Activated naive CD4-positive, alpha-beta T cell treated with anti-CD3 and anti-CD28 coated beads for 36 hours (primary cell): ENCODE measurements around the gene ANKRD36. TPM values are rescaled to one million over a fixed set of nuclear protein-coding genes. Genes with fewer than 3 reads are reported as not detected.
A peak's percentile ranks its signal among the peaks of the same experiment; 100 is the strongest.
"Not testable (repeated sequence)": the region's sequence is repeated elsewhere in the genome, so short reads cannot be mapped to it uniquely, and the experiment has no call there.

Experiments
- CTCF ChIA-PET: fragments of 350-600 bp; sonication (Branson Sonifier 250); formaldehyde crosslinking; loops from one replicate; lab custom pipeline; 2021; ENCODE audit warnings: antibody characterized with exemption; lab: Charles Lee
- DNase-seq: peaks from one replicate; pipeline ENCODE4 v3.0.0-alpha.2; 2020
- H3K27ac Mint-ChIP-seq: one replicate; pipeline ENCODE4 v1.8.0; 2021; ENCODE audit warnings: mild to moderate bottlenecking, mixed read lengths
- H3K27me3 Mint-ChIP-seq: one replicate; pipeline ENCODE4 v1.8.0; 2021; ENCODE audit warnings: low read depth, mixed read lengths
- H3K36me3 Mint-ChIP-seq: one replicate; pipeline ENCODE4 v1.8.0; 2021; ENCODE audit warnings: low read depth, mixed read lengths
- H3K4me1 Mint-ChIP-seq: one replicate; pipeline ENCODE4 v1.8.0; 2021; ENCODE audit warnings: low read depth, mixed read lengths
- H3K4me3 Mint-ChIP-seq: one replicate; pipeline ENCODE4 v1.8.0; 2021; ENCODE audit warnings: mild to moderate bottlenecking, moderate library complexity, mixed read lengths
- H3K9me3 Mint-ChIP-seq: one replicate; pipeline ENCODE4 v1.8.0; 2021; ENCODE audit warnings: mixed read lengths
- intact Hi-C: fragments of 100-400 bp; cut with micrococcal nuclease; formaldehyde crosslinking; loops from one replicate; pipeline ENCODE4 v1.15.1; 2023
- total RNA-seq, 2 experiments: library from RNA; stranded (reverse); gene quantifications; one replicate each; pipeline ENCODE4 v1.2.3, GENCODE V29; 2021

The ANKRD36 gene
- total RNA-seq, result 10 to 100 TPM; 21.0 to 23.0 TPM

DNA sequence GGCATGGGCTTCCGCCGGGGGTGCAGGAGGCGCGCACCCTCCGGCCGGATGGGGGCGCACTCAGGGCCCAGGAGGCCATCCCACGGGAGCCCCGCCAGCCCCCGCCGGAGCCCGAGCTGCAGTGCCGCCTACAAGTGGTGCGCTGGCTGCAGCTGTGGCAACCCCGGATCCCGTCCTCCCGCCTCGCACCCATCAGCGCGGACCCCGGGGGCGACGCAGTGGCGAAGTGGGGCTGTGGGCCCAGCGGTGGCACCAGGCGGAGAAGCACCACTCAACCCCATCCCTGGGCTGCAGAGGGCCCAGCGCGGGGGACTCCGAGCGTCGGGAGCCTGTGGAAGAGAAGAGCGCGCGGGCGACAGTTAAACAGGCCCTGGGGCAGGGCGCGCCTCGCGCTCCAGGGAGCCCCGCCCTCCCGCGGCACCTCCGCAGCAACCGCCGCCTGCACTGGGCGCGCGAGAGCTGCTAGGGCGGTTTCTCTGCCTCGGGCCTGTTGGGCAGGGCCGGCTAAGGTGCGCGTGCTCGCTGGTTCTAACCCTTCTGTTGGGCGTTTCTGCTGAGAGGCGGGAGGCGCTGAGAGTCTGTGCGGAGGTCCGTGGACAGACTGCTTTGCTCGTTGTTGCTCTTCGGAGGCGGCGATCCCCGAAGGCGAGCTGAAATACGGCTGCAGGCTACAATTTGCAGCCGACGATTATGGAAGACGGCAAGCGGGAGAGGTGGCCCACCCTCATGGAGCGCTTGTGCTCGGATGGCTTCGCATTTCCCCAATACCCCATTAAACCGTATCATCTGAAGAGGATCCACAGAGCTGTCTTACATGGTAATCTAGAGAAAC is at the start of gene ANKRD36:
Gene ANKRD36 (plus strand): TSS at position 104 of the 832 bp plus-strand sequence. CDS start 587 bp downstream, at position 691.
- Mint-ChIP-seq H3K4me3 (peak within 1 kb of the TSS; percentile 97), H3K27ac (peak within 1 kb of the TSS; percentile 98)
- intact Hi-C loops, result loop anchor here (2.0 to 5.0 kb wide), 2 partner anchors 296 to 351 kb away; partner anchors contain the start of genes CNNM3 and CNNM4
- CTCF ChIA-PET, result interaction anchor here (0.6 to 2.4 kb wide), 10 partner anchors 18 to 304 kb away, joined by 3 to 25 read pairs (median 4); partner anchors contain the start of gene ANKRD39
- not testable (repeated sequence) for H3K27me3 Mint-ChIP-seq, H3K9me3 Mint-ChIP-seq, H3K36me3 Mint-ChIP-seq, H3K4me1 Mint-ChIP-seq
- peak; percentile 89 for DNase-seq

DNA sequence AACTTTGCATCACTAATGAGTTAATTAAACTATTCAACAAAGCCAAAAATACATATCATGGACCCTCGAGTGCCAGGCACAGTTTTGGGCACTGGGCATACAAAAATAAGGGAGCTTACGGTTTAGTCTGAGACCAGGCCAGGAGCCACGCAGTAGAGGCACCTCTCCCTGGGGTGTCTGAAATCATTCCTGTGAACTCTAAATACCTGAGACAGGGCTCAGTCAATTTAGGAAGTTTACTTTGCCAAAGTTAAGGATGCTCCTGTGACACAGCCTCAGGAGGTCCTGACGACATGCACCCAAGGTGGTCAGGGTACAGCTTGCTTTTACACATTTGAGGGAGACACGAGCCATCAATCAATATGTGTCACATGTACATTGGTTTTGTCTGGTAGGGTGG is 46.9 kb upstream of the ANKRD36 start:
- intact Hi-C loops, H3K4me3 Mint-ChIP-seq, H3K4me1 Mint-ChIP-seq, H3K27ac Mint-ChIP-seq, DNase-seq, H3K27me3 Mint-ChIP-seq, H3K36me3 Mint-ChIP-seq, CTCF ChIA-PET, H3K9me3 Mint-ChIP-seq: not testable (repeated sequence)

DNA sequence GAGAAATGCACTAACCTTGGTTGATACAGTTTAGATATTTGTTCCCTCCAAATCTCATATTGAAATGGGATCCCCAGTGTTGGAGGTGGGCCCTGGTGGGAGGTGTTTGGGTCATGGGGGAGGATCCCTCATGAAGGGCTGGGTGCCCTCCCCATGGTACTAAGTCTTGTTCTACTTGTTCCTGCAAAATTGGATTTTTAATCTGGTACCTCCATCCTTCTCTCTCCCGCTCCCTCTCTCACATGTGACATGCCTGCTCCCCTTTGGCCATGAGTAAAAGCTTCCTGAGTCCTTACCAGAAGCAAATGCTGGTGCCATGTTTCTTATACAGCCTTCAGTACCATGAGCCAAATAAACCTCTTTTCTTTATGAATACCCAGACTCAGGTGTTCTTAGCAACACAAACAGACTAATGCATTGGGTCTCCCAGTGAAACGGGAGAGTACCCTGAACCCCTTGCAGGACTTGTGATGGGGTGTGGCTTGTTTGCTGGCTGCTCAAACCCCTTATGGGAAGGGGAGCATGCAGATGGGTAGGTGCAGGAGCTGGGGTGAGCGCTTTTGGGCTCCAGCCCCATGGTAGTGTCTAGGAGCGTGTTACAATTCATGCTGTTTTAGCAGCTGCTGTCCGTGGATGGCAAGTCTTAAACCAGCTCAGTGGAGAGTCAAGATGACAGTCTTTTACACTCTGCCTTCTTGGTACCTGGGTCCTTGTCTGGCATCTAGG is 45.5 kb upstream of the ANKRD36 start:
- H3K9me3 Mint-ChIP-seq, result no peaks in the 10 kb centered on the region
- no peak overlapping the region for H3K27ac Mint-ChIP-seq
- no peak for DNase-seq
- H3K27me3 Mint-ChIP-seq, result no peaks in the 10 kb centered on the region
- CTCF ChIA-PET, result interaction anchor here (0.6 kb wide), 1 partner anchor 17 kb away, joined by 3 read pairs; no protein-coding TSS in a partner anchor
- no peaks in the 10 kb centered on the region for H3K36me3 Mint-ChIP-seq
- no peak overlapping the region for H3K4me3 Mint-ChIP-seq
- H3K4me1 Mint-ChIP-seq, result no peaks in the 10 kb centered on the region
- intact Hi-C loops, result no loop called here

DNA sequence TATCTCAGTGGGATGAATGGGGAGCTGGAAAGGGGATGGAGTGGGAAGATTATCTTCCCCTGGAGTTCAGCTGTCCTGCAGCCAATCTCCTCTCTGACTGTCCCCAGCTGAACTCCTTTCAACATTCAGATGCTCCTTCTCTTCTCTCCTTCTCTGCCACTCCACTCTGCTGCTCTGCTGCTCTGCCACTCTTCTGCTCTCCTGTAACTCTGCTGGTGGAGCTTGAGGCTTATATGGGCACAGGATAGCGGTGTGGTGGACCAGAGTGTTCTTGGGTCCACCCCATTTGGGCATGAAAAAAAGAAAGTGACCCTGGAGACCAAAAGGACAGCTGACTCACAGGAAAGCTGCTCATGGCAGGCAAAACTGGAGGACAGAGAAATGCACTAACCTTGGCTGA is 44.9 kb upstream of the ANKRD36 start:
- DNase-seq, result no peak
- intact Hi-C loops, result no loop called here
- H3K9me3 Mint-ChIP-seq, result no peaks in the 10 kb centered on the region
- CTCF ChIA-PET, result interaction anchor here (0.6 kb wide), 1 partner anchor 17 kb away, joined by 3 read pairs; no protein-coding TSS in a partner anchor
- no peaks in the 10 kb centered on the region for H3K36me3 Mint-ChIP-seq
- no peak overlapping the region for H3K4me3 Mint-ChIP-seq
- H3K27ac Mint-ChIP-seq, result no peak overlapping the region
- no peaks in the 10 kb centered on the region for H3K27me3 Mint-ChIP-seq
- H3K4me1 Mint-ChIP-seq, result no peaks in the 10 kb centered on the region

DNA sequence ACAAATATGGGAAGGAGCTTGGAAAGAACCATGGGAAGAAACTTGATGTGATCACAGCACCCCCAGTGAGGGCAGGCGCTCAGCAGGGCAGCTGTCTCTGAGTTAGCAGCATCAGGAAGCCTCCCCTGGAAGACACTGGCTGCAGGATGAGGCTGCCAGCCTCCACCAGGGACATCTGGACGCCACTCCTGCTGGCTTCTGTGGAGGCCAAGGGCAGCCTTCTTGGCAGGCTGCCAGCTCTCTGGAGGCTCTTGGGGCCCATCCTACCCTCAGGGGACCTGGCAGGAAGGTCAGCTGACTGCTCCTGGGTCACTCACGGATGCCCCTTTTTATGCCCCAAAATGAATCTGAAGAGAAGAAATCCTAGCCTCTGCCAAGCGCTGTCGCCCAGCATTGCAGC is 44.2 kb upstream of the ANKRD36 start:
- H3K4me1 Mint-ChIP-seq, H3K27me3 Mint-ChIP-seq, H3K27ac Mint-ChIP-seq, intact Hi-C loops, DNase-seq, H3K9me3 Mint-ChIP-seq, H3K36me3 Mint-ChIP-seq, CTCF ChIA-PET, H3K4me3 Mint-ChIP-seq: not testable (repeated sequence)

DNA sequence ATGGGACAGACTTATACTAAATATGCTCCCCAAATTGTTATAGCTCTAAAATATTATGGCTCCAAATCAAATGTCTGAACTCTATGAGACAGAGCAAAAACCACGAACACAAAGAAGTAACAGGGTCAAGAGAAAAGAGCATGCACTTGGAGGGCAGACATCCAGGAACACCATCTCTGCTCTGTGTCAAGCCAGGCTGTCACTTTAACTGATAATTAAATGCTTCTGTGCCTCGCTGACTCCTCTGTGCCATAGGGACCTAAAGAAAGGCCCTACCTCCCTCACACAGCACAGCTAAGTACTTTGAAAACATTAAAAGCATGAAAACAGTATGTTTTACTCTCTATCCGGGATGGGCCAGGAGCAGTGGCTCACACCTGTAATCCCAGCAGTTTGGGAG is 42.0 kb upstream of the ANKRD36 start:
- not testable (repeated sequence) for H3K27me3 Mint-ChIP-seq

DNA sequence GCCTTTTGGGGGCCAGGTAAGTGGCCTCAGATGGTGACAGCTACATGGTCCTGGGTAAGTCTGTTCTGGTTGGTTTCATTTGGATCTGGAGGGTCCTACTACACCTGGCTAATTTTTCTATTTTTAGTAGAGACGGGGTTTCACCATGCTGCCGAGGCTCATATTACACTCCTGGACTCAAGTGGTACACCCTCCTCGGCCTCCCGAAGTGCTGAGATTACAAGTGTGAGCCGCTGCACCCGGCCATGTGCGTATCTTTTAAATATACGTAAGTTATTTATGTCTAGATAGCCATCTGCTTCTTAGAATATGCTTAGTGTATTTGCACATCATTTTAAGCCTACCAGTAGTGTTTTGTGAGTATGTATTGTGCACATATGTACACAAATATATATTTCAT is 35.7 kb upstream of the ANKRD36 start:
- CTCF ChIA-PET, DNase-seq, H3K27ac Mint-ChIP-seq, H3K4me1 Mint-ChIP-seq, H3K36me3 Mint-ChIP-seq, intact Hi-C loops, H3K4me3 Mint-ChIP-seq, H3K27me3 Mint-ChIP-seq, H3K9me3 Mint-ChIP-seq: not testable (repeated sequence)

More for the DNA sequence above, 42.0 kb upstream of the ANKRD36 start:
- H3K36me3 Mint-ChIP-seq, H3K4me1 Mint-ChIP-seq, H3K4me3 Mint-ChIP-seq, intact Hi-C loops, DNase-seq, H3K9me3 Mint-ChIP-seq, CTCF ChIA-PET, H3K27ac Mint-ChIP-seq: not testable (repeated sequence)

DNA sequence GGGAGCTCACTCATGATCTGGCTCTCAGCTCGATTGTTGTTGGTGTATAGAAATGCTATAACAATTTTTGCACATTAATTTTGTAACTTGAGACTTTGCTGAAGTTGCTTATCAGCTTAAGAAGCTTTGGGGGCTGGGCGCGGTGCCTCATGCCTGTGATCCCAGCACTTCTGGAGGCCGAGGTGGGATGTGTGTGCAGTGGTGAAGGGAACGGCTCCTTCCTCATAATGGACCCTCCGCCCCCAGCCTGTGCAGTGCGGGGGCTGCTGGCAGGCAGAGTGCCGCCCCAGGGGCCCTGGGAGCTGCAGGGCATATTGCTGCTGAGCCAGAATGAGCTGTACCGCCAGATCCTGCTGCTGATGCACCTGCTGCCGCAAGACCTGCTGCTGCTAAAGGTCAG is 32.1 kb upstream of the ANKRD36 start:
- intact Hi-C loops, CTCF ChIA-PET, H3K4me1 Mint-ChIP-seq, H3K9me3 Mint-ChIP-seq, H3K27me3 Mint-ChIP-seq, H3K4me3 Mint-ChIP-seq, H3K36me3 Mint-ChIP-seq, DNase-seq, H3K27ac Mint-ChIP-seq: not testable (repeated sequence)

DNA sequence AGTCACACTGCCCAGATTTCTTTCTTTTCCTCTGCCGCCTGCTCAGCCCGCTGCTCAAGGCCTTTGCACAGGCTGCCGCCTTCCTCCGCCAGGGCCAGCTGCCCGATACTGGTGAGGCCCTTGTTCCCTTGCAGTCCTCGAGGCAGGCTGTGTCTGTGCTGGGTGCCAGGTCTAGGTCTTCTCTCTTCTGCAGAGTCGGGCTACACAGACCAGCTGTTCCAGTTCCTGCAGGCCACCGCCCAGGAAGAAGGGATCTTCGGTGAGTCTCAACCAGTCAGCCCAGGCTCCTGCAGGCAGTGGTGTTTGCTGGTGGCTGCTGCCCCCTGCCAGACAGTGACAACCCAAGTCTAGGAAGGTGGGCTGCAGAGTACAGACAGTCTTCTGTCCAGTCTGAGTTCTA is 30.7 kb upstream of the ANKRD36 start:
- DNase-seq, H3K4me3 Mint-ChIP-seq, H3K9me3 Mint-ChIP-seq, H3K27ac Mint-ChIP-seq, CTCF ChIA-PET, H3K36me3 Mint-ChIP-seq, intact Hi-C loops, H3K27me3 Mint-ChIP-seq, H3K4me1 Mint-ChIP-seq: not testable (repeated sequence)

DNA sequence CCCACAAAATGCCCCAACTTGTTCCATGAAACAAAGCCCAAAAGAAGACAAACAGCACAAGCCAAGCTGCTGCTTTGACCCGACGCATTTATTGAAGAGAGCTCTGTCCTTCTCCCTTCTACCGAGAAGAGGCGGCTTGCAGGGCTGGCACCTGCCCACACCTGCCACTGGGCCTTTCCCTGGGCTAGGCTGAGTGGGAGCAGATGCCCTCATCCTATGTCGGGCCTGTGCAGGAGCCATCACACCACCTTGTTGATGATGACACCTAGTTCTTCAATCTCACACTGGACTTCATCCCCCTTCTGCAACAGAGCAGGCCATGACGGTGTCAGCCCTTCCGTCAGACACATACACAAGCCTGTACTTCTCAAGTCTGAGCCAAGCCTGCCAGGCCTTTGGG is 29.4 kb upstream of the ANKRD36 start:
- DNase-seq, intact Hi-C loops, CTCF ChIA-PET, H3K4me1 Mint-ChIP-seq, H3K36me3 Mint-ChIP-seq, H3K27me3 Mint-ChIP-seq, H3K9me3 Mint-ChIP-seq, H3K27ac Mint-ChIP-seq, H3K4me3 Mint-ChIP-seq: not testable (repeated sequence)

DNA sequence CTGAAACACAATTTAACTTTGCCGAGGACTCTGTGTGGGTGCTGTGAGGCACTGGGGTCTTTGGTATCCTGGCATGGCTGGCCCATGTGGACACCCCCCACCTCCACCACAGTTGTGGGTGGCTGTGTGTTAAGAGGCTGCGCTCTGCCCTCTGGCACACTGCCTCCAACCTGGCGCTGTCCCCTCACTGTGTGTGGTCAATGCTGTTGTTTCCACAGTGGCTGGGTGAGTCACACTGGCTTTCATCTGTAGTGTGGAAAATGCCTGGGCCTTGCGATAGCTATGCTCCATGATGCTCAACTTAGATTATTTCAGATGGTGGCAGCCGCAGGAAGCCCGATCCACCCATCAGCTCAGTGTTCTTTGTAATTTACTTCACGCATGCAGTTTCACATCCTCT is 27.9 kb upstream of the ANKRD36 start:
- DNase-seq, H3K27me3 Mint-ChIP-seq, H3K4me3 Mint-ChIP-seq, H3K36me3 Mint-ChIP-seq, CTCF ChIA-PET, H3K4me1 Mint-ChIP-seq, intact Hi-C loops, H3K27ac Mint-ChIP-seq, H3K9me3 Mint-ChIP-seq: not testable (repeated sequence)

DNA sequence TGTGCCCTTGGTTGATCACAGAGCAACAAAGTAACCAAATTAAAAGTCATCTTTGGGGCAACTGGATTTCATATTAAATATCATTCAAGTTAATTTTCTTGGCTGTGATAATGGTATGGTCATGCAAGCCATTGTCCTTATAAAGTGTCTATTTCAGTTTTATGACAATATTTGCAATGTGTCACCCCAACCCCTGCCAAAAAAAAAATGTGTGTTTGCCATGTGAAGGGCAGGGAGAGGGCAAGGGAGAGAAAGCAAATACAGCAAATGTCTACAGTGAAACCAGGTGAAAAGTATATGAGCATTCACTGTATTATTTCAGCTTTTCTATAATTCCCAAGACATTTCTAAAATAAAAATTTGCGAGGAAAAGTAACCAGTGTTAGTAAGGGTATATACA is 24.2 kb upstream of the ANKRD36 start:
- H3K4me3 Mint-ChIP-seq, H3K27me3 Mint-ChIP-seq, H3K27ac Mint-ChIP-seq, H3K4me1 Mint-ChIP-seq, H3K36me3 Mint-ChIP-seq, DNase-seq, CTCF ChIA-PET, H3K9me3 Mint-ChIP-seq, intact Hi-C loops: not testable (repeated sequence)
